ENCODE results near the gene RAB3IL1.

The RAB3IL1 gene

DNA sequence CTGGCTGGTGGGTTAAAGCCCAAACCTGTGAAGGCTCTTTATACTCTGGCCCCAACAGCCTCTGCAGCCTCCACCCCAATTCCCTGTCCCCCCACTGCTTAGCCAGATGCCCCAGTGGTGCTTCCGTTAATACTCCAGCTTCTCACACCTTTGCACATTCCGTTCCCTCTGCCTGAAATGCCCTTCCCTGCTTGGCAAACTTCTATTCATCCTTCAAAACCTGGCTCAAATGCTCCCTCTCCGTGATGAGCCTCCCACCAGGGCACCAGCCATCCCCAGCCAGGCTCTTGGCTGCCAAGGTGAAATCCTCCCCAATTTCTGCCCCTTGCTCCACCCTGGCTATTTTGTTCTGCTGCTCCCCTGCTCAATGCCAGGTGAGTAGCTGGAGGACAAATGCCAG is 13.5 kb downstream of the RAB3IL1 start:
- no peak for DNase-seq

- DNase-seq: no peak
These were observed 15.1 kb downstream of the RAB3IL1 start for GRCh38 chr11:61902313-61902712.

DNA sequence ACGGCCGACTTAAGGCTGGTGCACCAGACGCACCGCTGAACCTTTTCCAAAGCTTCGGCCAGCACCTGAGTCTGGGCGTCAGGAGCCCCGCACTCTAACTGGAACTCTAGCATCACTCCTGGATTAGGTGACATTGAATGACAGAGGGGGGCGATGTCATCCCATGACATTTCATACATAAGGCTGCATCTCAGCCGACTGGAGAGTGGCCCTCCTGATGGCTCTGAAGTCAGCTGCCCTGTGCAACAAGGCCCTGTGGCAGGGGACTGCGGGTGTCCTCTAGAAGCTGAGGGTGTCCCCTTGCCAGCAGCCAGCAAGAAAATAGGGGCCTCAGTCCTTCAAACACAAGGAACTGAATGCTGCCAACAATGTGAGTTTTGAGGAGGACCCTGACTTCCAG is 16.0 kb downstream of the RAB3IL1 start:
- DNase-seq: no peak

GRCh38 chr11:61900251-61900650 is 17.1 kb downstream of the RAB3IL1 start:
- DNase-seq: no peak

GRCh38 chr11:61899146-61899841 is 18.1 kb downstream of the RAB3IL1 start:
- DNase-seq: peak; percentile 66

- no peak for DNase-seq
These were observed 19.2 kb downstream of the RAB3IL1 start for GRCh38 chr11:61898247-61898582.

GRCh38 chr11:61897387-61898246 is 19.7 kb downstream of the RAB3IL1 start:
- DNase-seq: peak; percentile 42

- no peak for DNase-seq
These were observed 20.5 kb downstream of the RAB3IL1 start for GRCh38 chr11:61896665-61897386.

DNA sequence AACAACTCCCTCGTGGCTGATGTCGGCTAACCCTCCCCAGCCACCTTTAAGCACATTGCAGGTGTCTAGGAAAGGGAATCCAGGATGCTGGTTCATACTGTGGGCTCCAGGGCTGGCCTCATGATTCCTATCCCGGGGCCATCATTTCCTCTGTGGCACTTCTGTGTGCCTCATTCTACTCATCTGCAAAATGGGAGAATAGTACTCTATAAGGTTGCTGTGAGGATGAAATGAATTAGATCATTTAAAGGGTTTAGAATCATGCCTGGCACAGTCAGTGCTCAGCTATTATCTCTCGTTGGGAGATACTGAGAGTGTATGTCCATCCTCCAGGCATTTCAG is 21.7 kb downstream of the RAB3IL1 start:
- no peak for DNase-seq

- DNase-seq: no peak
These were observed 22.2 kb downstream of the RAB3IL1 start for GRCh38 chr11:61895046-61895717.

DNA sequence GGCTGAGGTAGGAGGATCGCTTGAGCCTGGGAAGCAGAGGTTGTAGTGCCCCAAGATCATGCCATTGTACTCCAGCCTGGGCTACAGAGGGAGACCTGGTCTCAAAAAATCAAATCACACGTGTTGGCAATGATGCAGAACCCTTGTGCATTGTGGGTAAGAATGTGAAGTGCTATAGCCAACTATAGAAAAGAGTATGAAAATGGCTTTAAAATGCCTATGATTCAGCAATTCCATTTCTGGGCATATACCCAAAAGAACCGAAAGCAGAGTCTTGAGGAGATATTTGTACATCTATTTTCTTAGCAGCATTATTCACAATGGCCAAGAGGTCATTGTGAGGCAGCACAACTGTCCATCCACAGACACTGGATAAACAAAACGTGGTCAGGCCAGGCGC is 23.4 kb downstream of the RAB3IL1 start:
- DNase-seq: no peak

- DNase-seq: peak; percentile 66
These were observed 25.3 kb downstream of the RAB3IL1 start for GRCh38 chr11:61892085-61892370.

- peak; percentile 75 for DNase-seq
These were observed 25.9 kb downstream of the RAB3IL1 start, which contains the start of gene FADS3 for GRCh38 chr11:61891331-61892084. FADS3 (minus strand) TSS chr11:61891545; CDS start chr11:61891381, 164 bp downstream.

DNA sequence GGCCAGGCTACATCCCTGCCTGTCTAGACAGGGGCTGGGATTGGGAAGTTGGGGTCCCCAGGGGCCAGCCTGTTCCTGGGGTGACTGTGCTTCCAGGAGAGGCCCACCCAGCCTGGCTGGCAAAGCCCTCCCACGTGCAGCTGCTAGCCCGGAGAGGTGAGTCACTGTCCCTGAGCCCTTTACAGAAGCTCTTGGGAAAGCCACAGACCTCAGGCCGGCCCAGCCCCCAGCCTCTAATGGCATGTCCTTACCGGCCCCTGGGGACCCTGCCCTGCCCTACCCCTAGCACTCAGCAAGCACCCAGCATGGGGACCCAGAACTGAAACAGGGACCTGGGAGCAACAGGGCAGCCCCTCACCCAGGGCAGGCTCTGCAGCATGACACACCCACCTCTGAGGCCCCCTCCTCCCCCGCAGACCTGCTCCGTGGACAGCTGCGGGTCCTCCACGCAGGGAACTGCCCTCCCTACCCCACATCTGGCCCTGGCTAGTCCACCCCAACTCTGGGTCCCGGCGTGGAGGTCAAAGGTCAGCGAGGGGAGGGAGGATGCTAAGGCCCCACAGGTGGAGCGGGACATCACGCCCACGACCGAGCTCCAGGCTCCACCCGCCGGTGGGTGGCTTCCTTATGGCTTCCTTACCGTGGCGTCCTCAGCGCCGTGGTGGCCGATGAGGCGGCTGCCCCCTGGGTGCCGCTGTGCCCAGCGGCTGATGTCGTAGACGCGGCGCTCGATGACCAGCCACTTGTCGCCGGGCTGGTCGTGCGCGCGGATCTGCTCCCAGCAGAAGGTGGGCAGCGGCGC is 26.6 kb downstream of the RAB3IL1 start:
- DNase-seq: peak; percentile 5

- DNase-seq: no peak
These were observed 27.5 kb downstream of the RAB3IL1 start for GRCh38 chr11:61889831-61890230.

GRCh38 chr11:61888590-61888989 is 28.8 kb downstream of the RAB3IL1 start:
- DNase-seq: no peak

GRCh38 chr11:61887839-61888494 is 29.4 kb downstream of the RAB3IL1 start:
- DNase-seq: no peak

GRCh38 chr11:61886643-61887042 is 30.7 kb downstream of the RAB3IL1 start:
- no peak for DNase-seq

- no peak for DNase-seq
These were observed 31.4 kb downstream of the RAB3IL1 start for GRCh38 chr11:61885784-61886580.

- no peak for DNase-seq
These were observed 32.1 kb downstream of the RAB3IL1 start for GRCh38 chr11:61885166-61885778.

Measured in NCI-H2171 treated with DMSO at 0.1 percent for 48 hours (cell line).